GM12892 (cell line): ENCODE data around the gene STRA8.
"Not testable (repeated sequence)": the region's sequence is repeated elsewhere in the genome, so short reads cannot be mapped to it uniquely, and the experiment has no call there.

Experiments used
- DNase-seq: peaks from one replicate; pipeline ENCODE4 v3.0.0; 2011; ENCODE audit not compliant: insufficient read length
- FAIRE-seq: peaks from 2 replicates; lab custom pipeline; 2011; peaks lifted over from hg19 to GRCh38; lab: Jason Lieb, UNC
- POLR2A ChIP-seq: IDR thresholded peaks from 2 replicates; pipeline ENCODE4 v1.6.1; 2011; ENCODE audit warnings: low read depth, low read length, control low read depth
- POLR2AphosphoS5 ChIP-seq: IDR thresholded peaks from 2 replicates; pipeline ENCODE4 v1.6.1; 2011; ENCODE audit warnings: low read depth, low read length, control low read depth
- TAF1 ChIP-seq: IDR thresholded peaks from 2 replicates; pipeline ENCODE4 v1.6.1; 2011; ENCODE audit warnings: low read depth, mild to moderate bottlenecking, control low read depth, low read length, borderline replicate concordance

The STRA8 gene

GRCh38 chr7:135224027-135224426 lies 9.6 kb upstream of the STRA8 start:
- DNase-seq (no peak), FAIRE-seq (no peak)
- TF ChIP-seq POLR2A (no peak), TAF1 (no peak), POLR2AphosphoS5 (no peak)

- TF ChIP-seq POLR2AphosphoS5: no peak
- TF ChIP-seq POLR2A: no peak
- no peak for TF ChIP-seq TAF1
- no peak for DNase-seq
- no peak for FAIRE-seq
Measured at GRCh38 chr7:135231686-135232085, 2.0 kb upstream of the STRA8 start.

GRCh38 chr7:135232087-135232486 lies 1.6 kb upstream of the STRA8 start:
- FAIRE-seq (no peak), DNase-seq (no peak)
- no peak for TF ChIP-seq TAF1
- no peak for TF ChIP-seq POLR2A
- no peak for TF ChIP-seq POLR2AphosphoS5

GRCh38 chr7:135232720-135233119 lies 918 bp upstream of the STRA8 start:
- TF ChIP-seq POLR2A (no peak), TAF1 (no peak), POLR2AphosphoS5 (no peak)
- FAIRE-seq (no peak), DNase-seq (no peak)

GRCh38 chr7:135234095-135234494 lies 457 bp downstream of the STRA8 start:
- DNase-seq: not testable (repeated sequence)

GRCh38 chr7:135234727-135235126 lies 1.1 kb downstream of the STRA8 start:
- TF ChIP-seq POLR2AphosphoS5: no peak
- TF ChIP-seq TAF1: no peak
- FAIRE-seq: no peak

More at GRCh38 chr7:135234095-135234494, 457 bp downstream of the STRA8 start:
- FAIRE-seq: not testable (repeated sequence)

GRCh38 chr7:135235841-135236240 lies 2.2 kb downstream of the STRA8 start:
- FAIRE-seq (no peak), DNase-seq (no peak)
- TF ChIP-seq POLR2AphosphoS5 (no peak), TAF1 (no peak), POLR2A (no peak)

More at GRCh38 chr7:135234727-135235126, 1.1 kb downstream of the STRA8 start:
- DNase-seq: no peak

GRCh38 chr7:135236727-135237126 lies 3.1 kb downstream of the STRA8 start:
- TF ChIP-seq TAF1: no peak
- TF ChIP-seq POLR2AphosphoS5: no peak
- no peak for TF ChIP-seq POLR2A
- FAIRE-seq (no peak), DNase-seq (no peak)

- no peak for TF ChIP-seq POLR2AphosphoS5
- TF ChIP-seq POLR2A: no peak
- no peak for TF ChIP-seq TAF1
- DNase-seq: no peak
- FAIRE-seq: no peak
Measured at GRCh38 chr7:135238112-135238744, 4.6 kb downstream of the STRA8 start.

- FAIRE-seq (no peak), DNase-seq (no peak)
- TF ChIP-seq TAF1: no peak
- no peak for TF ChIP-seq POLR2A
- TF ChIP-seq POLR2AphosphoS5: no peak
Measured at GRCh38 chr7:135239263-135239662, 5.6 kb downstream of the STRA8 start.

- DNase-seq: no peak
- no peak for FAIRE-seq
- TF ChIP-seq POLR2A (no peak), POLR2AphosphoS5 (no peak), TAF1 (no peak)
Measured at GRCh38 chr7:135240441-135240840, 6.8 kb downstream of the STRA8 start.

GRCh38 chr7:135242096-135242684 lies 8.6 kb downstream of the STRA8 start:
- DNase-seq: no peak
- FAIRE-seq: no peak
- TF ChIP-seq POLR2AphosphoS5: no peak
- no peak for TF ChIP-seq POLR2A
- TF ChIP-seq TAF1: no peak
